GM23338 (cell line): ENCODE results near the gene FAM3D. TPM values are rescaled to one million over a fixed set of nuclear protein-coding genes. Genes with fewer than 3 reads are reported as not detected.

ENCODE experiments used
- ATAC-seq: fragments of 200-7000 bp; cut with Tn5 transposase; 3 replicates; pipeline ENCODE4 v1.9.1; 2020
- DNase-seq: peaks from one replicate; pipeline ENCODE4 v3.0.0-alpha.2; 2015; ENCODE audit warnings: low spot score
- H2AFZ ChIP-seq: fragments of 200-600 bp; sonication (generic); 2 replicates; pipeline ENCODE4 v1.8.0; 2016; ENCODE audit warnings: antibody characterized with exemption, mild to moderate bottlenecking, moderate library complexity
- H3F3A ChIP-seq: fragments of 200-600 bp; sonication (generic); replicated peaks from 2 replicates; pipeline ENCODE4 v1.8.0; 2017; ENCODE audit warnings: antibody characterized with exemption, mixed run types, low read depth
- H3K27ac ChIP-seq: fragments of 200-600 bp; sonication (generic); 2 replicates; pipeline ENCODE4 v1.6.1; 2016; ENCODE audit warnings: low read depth
- H3K27me3 ChIP-seq: fragments of 200-600 bp; sonication (generic); 2 replicates; pipeline ENCODE4 v1.8.0; 2016; ENCODE audit warnings: mild to moderate bottlenecking, mixed run types, moderate library complexity; ENCODE audit not compliant: insufficient read depth
- H3K36me3 ChIP-seq: fragments of 200-600 bp; sonication (generic); 2 replicates; pipeline ENCODE4 v1.8.0; 2016; ENCODE audit warnings: mild to moderate bottlenecking; ENCODE audit not compliant: insufficient read depth
- H3K4me1 ChIP-seq: fragments of 200-600 bp; sonication (generic); 2 replicates; pipeline ENCODE4 v1.8.0; 2016; ENCODE audit warnings: mild to moderate bottlenecking, moderate library complexity; ENCODE audit not compliant: insufficient read depth
- H3K4me2 ChIP-seq: fragments of 200-600 bp; sonication (generic); 2 replicates; pipeline ENCODE4 v1.7.1; 2017; ENCODE audit warnings: mixed run types
- H3K4me3 ChIP-seq: fragments of 200-600 bp; sonication (generic); 2 replicates; pipeline ENCODE4 v1.6.1; 2016; ENCODE audit warnings: mixed run types
- H3K79me2 ChIP-seq: fragments of 200-600 bp; sonication (generic); replicated peaks from 2 replicates; pipeline ENCODE4 v1.8.0; 2017; ENCODE audit warnings: mild to moderate bottlenecking; ENCODE audit not compliant: insufficient read depth
- H3K9me2 ChIP-seq: fragments of 200-600 bp; sonication (generic); 2 replicates; pipeline ENCODE4 v1.8.0; 2017; ENCODE audit not compliant: insufficient read depth
- H4K20me1 ChIP-seq: fragments of 200-600 bp; sonication (generic); replicated peaks from 2 replicates; pipeline ENCODE4 v1.8.0; 2017; ENCODE audit warnings: mild to moderate bottlenecking; ENCODE audit not compliant: insufficient read depth
- H3K27ac Mint-ChIP-seq: 2 replicates; pipeline ENCODE4 v1.8.0; 2020; ENCODE audit warnings: inconsistent platforms, mild to moderate bottlenecking, moderate library complexity, mixed read lengths
- H3K27me3 Mint-ChIP-seq: 3 replicates; pipeline ENCODE4 v1.8.0; 2022; ENCODE audit warnings: low read depth, mild to moderate bottlenecking, moderate library complexity, mixed read lengths, inconsistent platforms; ENCODE audit not compliant: insufficient read depth, poor library complexity
- H3K36me3 Mint-ChIP-seq: 3 replicates; pipeline ENCODE4 v1.8.0; 2021; ENCODE audit warnings: low read depth, mild to moderate bottlenecking, inconsistent platforms, moderate library complexity, mixed read lengths
- H3K4me1 Mint-ChIP-seq: 3 replicates; pipeline ENCODE4 v1.8.0; 2020; ENCODE audit warnings: mild to moderate bottlenecking, inconsistent platforms, mixed read lengths
- H3K4me3 Mint-ChIP-seq: 3 replicates; pipeline ENCODE4 v1.8.0; 2021; ENCODE audit warnings: moderate library complexity, mild to moderate bottlenecking, inconsistent platforms, mixed read lengths
- H3K9me3 Mint-ChIP-seq: 3 replicates; pipeline ENCODE4 v1.8.0; 2020; ENCODE audit warnings: moderate library complexity, mild to moderate bottlenecking, inconsistent platforms, mixed read lengths
- CREB1 ChIP-seq: fragments of 250-450 bp; sonication (Bioruptor Pico); IDR thresholded peaks from 2 replicates; pipeline ENCODE4 v1.5.0; 2020; ENCODE audit warnings: low read depth, mild to moderate bottlenecking, moderate library complexity
- EZH2 ChIP-seq: fragments of 200-600 bp; sonication (generic); IDR thresholded peaks from one replicate; pipeline ENCODE4 v1.8.0; 2017; ENCODE audit warnings: antibody characterized with exemption, mild to moderate bottlenecking, low read depth; ENCODE audit not compliant: unreplicated experiment
- EZH2phosphoT487 ChIP-seq: fragments of 200-600 bp; sonication (generic); IDR thresholded peaks from one replicate; pipeline ENCODE4 v1.8.1; 2018; ENCODE audit warnings: antibody characterized with exemption; ENCODE audit not compliant: unreplicated experiment
- JUNB ChIP-seq: IDR thresholded peaks from one replicate; pipeline ENCODE4 v1.6.1; 2016; ENCODE audit warnings: antibody characterized with exemption; ENCODE audit not compliant: unreplicated experiment
- NANOG ChIP-seq: IDR thresholded peaks from 2 replicates; pipeline ENCODE4 v1.6.1; 2016; ENCODE audit warnings: antibody characterized with exemption, borderline replicate concordance
- POLR2AphosphoS5 ChIP-seq: IDR thresholded peaks from 2 replicates; pipeline ENCODE4 v1.6.1; 2016; ENCODE audit warnings: antibody characterized with exemption, low read depth
- STAT1 ChIP-seq: IDR thresholded peaks from one replicate; pipeline ENCODE4 v1.6.1; 2016; ENCODE audit warnings: antibody characterized with exemption; ENCODE audit not compliant: unreplicated experiment
- ZNF114 ChIP-seq: fragments of 250-450 bp; sonication (Bioruptor Pico); IDR thresholded peaks from 2 replicates; pipeline ENCODE4 v1.5.0; 2020; ENCODE audit warnings: mild to moderate bottlenecking, moderate library complexity
- ZNF331 ChIP-seq: fragments of 250-450 bp; sonication (Bioruptor Pico); IDR thresholded peaks from 2 replicates; pipeline ENCODE4 v1.5.0; 2020; ENCODE audit warnings: low read depth, mild to moderate bottlenecking, moderate library complexity
- polyA plus RNA-seq: library from polyadenylated mRNA; unstranded; fragments of >200 nt; fragmentation: Nextera tagmentation; extraction: Ambion mirVana; gene quantifications from 2 replicates; pipeline ENCODE4 v1.2.1, GENCODE V29; 2016
- total RNA-seq: library from RNA; depleted of rRNA; stranded (reverse); fragments of >200 nt; shearing (Covaris generic); gene quantifications from 2 replicates; pipeline ENCODE4 v1.2.3, GENCODE V29; 2014
- TF ChIP-seq, protein P1 (sequence below): fragments of 250-450 bp; sonication (Bioruptor Pico); IDR thresholded peaks from 2 replicates; pipeline ENCODE4 v1.5.0; 2020; ENCODE audit warnings: mild to moderate bottlenecking, moderate library complexity
- TF ChIP-seq, protein P2 (sequence below): IDR thresholded peaks from 2 replicates; pipeline ENCODE4 v1.6.1; 2016; ENCODE audit warnings: antibody characterized with exemption
- TF ChIP-seq, protein P3 (sequence below), 2 experiments: fragments of 200-600 bp in 1 of 2; sonication (generic) in 1 of 2; conservative IDR thresholded peaks; 2 replicates each; pipeline versions ENCODE4 v1.5.1 to v1.6.1; 2016 to 2017; ENCODE audit warnings: antibody characterized with exemption in 2 of 2, low read depth in 2 of 2, mild to moderate bottlenecking in 2 of 2, moderate library complexity in 1 of 2
- TF ChIP-seq, protein P4 (sequence below): IDR thresholded peaks from one replicate; pipeline ENCODE4 v1.6.1; 2018; ENCODE audit warnings: antibody characterized with exemption; ENCODE audit not compliant: unreplicated experiment

The FAM3D gene
- total and polyA plus RNA-seq, 2 experiments from 2014 or later = 0.26 TPM; not detected in 1

DNA sequence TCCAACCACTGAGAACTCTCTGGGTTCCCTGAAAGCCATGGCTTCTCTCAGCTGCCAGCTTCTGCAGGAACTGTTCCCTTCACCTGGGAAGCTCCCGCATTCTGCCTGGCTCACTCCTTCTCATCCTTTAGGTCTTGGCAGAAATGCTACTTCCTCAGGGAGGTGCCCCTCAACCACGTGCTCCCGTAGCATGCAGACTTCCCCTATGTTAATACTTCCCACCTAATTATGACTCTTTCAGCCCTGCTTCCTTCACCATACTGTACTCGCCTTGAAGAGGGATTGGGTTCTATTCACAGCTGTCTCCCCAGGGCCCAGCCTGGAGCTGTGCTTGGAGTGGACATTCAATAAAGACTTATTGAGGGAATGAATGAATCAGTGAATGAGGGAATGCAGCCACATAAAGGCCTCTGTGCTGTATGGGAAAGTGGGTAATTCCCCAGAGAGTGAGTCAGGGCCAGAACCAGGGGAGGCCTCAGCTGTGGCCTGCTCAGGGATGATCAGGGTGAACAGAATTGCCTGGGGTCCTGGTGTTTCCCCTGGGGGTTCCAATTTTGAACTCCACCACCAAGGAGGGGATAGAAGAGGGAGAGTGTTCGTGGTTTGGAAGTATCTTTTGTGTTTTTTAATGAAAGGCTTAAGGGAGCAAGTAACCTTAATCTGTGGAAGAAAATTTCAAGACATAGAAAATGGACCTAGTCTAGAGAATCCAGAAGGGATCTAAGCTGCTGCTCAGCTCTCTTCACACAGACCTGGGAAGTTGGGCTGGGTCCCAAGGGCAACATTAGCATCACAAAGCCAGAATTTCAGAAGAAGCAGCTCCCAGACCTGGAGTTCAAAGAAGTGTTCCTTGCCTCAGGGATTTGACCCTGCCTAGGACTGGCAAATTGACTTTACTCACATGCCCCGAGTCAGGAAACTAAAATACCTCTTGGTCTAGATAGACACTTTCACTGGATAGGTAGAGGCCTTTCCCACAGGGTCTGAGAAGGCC, 74.8 kb downstream of the FAM3D start:
- no peak for TF ChIP-seq CREB1 (CRISPR knock-in tag)
- no peak for TF ChIP-seq ZNF331 (CRISPR knock-in tag)
- TF ChIP-seq, protein P1, sequence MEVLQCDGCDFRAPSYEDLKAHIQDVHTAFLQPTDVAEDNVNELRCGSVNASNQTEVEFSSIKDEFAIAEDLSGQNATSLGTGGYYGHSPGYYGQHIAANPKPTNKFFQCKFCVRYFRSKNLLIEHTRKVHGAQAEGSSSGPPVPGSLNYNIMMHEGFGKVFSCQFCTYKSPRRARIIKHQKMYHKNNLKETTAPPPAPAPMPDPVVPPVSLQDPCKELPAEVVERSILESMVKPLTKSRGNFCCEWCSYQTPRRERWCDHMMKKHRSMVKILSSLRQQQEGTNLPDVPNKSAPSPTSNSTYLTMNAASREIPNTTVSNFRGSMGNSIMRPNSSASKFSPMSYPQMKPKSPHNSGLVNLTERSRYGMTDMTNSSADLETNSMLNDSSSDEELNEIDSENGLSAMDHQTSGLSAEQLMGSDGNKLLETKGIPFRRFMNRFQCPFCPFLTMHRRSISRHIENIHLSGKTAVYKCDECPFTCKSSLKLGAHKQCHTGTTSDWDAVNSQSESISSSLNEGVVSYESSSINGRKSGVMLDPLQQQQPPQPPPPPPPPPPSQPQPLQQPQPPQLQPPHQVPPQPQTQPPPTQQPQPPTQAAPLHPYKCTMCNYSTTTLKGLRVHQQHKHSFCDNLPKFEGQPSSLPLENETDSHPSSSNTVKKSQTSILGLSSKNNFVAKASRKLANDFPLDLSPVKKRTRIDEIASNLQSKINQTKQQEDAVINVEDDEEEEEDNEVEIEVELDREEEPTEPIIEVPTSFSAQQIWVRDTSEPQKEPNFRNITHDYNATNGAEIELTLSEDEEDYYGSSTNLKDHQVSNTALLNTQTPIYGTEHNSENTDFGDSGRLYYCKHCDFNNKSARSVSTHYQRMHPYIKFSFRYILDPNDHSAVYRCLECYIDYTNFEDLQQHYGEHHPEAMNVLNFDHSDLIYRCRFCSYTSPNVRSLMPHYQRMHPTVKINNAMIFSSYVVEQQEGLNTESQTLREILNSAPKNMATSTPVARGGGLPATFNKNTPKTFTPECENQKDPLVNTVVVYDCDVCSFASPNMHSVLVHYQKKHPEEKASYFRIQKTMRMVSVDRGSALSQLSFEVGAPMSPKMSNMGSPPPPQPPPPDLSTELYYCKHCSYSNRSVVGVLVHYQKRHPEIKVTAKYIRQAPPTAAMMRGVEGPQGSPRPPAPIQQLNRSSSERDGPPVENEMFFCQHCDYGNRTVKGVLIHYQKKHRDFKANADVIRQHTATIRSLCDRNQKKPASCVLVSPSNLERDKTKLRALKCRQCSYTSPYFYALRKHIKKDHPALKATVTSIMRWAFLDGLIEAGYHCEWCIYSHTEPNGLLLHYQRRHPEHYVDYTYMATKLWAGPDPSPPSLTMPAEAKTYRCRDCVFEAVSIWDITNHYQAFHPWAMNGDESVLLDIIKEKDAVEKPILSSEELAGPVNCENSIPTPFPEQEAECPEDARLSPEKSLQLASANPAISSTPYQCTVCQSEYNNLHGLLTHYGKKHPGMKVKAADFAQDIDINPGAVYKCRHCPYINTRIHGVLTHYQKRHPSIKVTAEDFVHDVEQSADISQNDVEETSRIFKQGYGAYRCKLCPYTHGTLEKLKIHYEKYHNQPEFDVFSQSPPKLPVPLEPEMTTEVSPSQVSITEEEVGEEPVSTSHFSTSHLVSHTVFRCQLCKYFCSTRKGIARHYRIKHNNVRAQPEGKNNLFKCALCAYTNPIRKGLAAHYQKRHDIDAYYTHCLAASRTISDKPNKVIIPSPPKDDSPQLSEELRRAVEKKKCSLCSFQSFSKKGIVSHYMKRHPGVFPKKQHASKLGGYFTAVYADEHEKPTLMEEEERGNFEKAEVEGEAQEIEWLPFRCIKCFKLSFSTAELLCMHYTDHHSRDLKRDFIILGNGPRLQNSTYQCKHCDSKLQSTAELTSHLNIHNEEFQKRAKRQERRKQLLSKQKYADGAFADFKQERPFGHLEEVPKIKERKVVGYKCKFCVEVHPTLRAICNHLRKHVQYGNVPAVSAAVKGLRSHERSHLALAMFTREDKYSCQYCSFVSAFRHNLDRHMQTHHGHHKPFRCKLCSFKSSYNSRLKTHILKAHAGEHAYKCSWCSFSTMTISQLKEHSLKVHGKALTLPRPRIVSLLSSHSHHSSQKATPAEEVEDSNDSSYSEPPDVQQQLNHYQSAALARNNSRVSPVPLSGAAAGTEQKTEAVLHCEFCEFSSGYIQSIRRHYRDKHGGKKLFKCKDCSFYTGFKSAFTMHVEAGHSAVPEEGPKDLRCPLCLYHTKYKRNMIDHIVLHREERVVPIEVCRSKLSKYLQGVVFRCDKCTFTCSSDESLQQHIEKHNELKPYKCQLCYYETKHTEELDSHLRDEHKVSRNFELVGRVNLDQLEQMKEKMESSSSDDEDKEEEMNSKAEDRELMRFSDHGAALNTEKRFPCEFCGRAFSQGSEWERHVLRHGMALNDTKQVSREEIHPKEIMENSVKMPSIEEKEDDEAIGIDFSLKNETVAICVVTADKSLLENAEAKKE (CRISPR knock-in tag) = no peak
- TF ChIP-seq EZH2 = no peak
- TF ChIP-seq EZH2phosphoT487 = no peak
- no peak for TF ChIP-seq POLR2AphosphoS5
- TF ChIP-seq, protein P2, sequence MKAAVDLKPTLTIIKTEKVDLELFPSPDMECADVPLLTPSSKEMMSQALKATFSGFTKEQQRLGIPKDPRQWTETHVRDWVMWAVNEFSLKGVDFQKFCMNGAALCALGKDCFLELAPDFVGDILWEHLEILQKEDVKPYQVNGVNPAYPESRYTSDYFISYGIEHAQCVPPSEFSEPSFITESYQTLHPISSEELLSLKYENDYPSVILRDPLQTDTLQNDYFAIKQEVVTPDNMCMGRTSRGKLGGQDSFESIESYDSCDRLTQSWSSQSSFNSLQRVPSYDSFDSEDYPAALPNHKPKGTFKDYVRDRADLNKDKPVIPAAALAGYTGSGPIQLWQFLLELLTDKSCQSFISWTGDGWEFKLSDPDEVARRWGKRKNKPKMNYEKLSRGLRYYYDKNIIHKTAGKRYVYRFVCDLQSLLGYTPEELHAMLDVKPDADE = no peak
- TF ChIP-seq ZNF114 = no peak
- TF ChIP-seq, protein P3, sequence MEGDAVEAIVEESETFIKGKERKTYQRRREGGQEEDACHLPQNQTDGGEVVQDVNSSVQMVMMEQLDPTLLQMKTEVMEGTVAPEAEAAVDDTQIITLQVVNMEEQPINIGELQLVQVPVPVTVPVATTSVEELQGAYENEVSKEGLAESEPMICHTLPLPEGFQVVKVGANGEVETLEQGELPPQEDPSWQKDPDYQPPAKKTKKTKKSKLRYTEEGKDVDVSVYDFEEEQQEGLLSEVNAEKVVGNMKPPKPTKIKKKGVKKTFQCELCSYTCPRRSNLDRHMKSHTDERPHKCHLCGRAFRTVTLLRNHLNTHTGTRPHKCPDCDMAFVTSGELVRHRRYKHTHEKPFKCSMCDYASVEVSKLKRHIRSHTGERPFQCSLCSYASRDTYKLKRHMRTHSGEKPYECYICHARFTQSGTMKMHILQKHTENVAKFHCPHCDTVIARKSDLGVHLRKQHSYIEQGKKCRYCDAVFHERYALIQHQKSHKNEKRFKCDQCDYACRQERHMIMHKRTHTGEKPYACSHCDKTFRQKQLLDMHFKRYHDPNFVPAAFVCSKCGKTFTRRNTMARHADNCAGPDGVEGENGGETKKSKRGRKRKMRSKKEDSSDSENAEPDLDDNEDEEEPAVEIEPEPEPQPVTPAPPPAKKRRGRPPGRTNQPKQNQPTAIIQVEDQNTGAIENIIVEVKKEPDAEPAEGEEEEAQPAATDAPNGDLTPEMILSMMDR (conservative IDR thresholded peaks at IDR 0.05; ENCODE audit: low read depth in 2 of 2) = no peak
- no peak for TF ChIP-seq STAT1
- TF ChIP-seq, protein P4, sequence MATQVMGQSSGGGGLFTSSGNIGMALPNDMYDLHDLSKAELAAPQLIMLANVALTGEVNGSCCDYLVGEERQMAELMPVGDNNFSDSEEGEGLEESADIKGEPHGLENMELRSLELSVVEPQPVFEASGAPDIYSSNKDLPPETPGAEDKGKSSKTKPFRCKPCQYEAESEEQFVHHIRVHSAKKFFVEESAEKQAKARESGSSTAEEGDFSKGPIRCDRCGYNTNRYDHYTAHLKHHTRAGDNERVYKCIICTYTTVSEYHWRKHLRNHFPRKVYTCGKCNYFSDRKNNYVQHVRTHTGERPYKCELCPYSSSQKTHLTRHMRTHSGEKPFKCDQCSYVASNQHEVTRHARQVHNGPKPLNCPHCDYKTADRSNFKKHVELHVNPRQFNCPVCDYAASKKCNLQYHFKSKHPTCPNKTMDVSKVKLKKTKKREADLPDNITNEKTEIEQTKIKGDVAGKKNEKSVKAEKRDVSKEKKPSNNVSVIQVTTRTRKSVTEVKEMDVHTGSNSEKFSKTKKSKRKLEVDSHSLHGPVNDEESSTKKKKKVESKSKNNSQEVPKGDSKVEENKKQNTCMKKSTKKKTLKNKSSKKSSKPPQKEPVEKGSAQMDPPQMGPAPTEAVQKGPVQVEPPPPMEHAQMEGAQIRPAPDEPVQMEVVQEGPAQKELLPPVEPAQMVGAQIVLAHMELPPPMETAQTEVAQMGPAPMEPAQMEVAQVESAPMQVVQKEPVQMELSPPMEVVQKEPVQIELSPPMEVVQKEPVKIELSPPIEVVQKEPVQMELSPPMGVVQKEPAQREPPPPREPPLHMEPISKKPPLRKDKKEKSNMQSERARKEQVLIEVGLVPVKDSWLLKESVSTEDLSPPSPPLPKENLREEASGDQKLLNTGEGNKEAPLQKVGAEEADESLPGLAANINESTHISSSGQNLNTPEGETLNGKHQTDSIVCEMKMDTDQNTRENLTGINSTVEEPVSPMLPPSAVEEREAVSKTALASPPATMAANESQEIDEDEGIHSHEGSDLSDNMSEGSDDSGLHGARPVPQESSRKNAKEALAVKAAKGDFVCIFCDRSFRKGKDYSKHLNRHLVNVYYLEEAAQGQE = no peak
- TF ChIP-seq NANOG = no peak
- TF ChIP-seq JUNB = no peak
- Mint-ChIP-seq H3K4me1 (peaks cover 11% of the 10 kb centered on the region), H3K4me3 (no peak overlapping the region), H3K27me3 (peaks cover 9% of the 10 kb centered on the region), H3K36me3 (no peaks in the 10 kb centered on the region), H3K9me3 (no peaks in the 10 kb centered on the region), H3K27ac (no peak overlapping the region)
- Histone ChIP-seq H3K9me2 (no peaks in the 10 kb centered on the region), H4K20me1 (no peaks in the 10 kb centered on the region), H3K4me1 (peaks cover 8% of the 10 kb centered on the region; the same call in 1 of the 2 replicates), H3K27ac (no peak overlapping the region), H3F3A (no peaks in the 10 kb centered on the region), H3K27me3 (peaks cover 10% of the 10 kb centered on the region), H3K4me3 (no peak overlapping the region), H3K79me2 (no peaks in the 10 kb centered on the region), H3K36me3 (no peaks in the 10 kb centered on the region), H3K4me2 (no peak overlapping the region), H2AFZ (no peak overlapping the region)
- DNase-seq = no peak
- no peak for ATAC-seq
